Endodermal cell (in vitro differentiated cells): ENCODE results near the gene JPT2. TPM values are rescaled to one million over a fixed set of nuclear protein-coding genes. Genes with fewer than 3 reads are reported as not detected.
"Not testable (repeated sequence)": the region's sequence is repeated elsewhere in the genome, so short reads cannot be mapped to it uniquely, and the experiment has no call there.

Source experiments
- DNase-seq: peaks from one replicate; pipeline ENCODE4 v3.0.0-alpha.2; 2017
- H3K27ac ChIP-seq: 2 replicates; pipeline ENCODE4 v1.5.1; 2013; ENCODE audit warnings: mild to moderate bottlenecking, low read depth, low read length, moderate library complexity
- H3K27me3 ChIP-seq: 2 replicates; pipeline ENCODE4 v1.6.1; 2013; ENCODE audit warnings: mild to moderate bottlenecking, low read length, moderate library complexity; ENCODE audit not compliant: insufficient read depth, control insufficient read depth, poor library complexity, severe bottlenecking
- H3K36me3 ChIP-seq: 2 replicates; pipeline ENCODE4 v1.7.0; 2013; ENCODE audit warnings: mild to moderate bottlenecking, low read length, moderate library complexity; ENCODE audit not compliant: control insufficient read depth, insufficient read depth
- H3K4me1 ChIP-seq: one replicate; pipeline ENCODE4 v1.7.0; 2013; ENCODE audit warnings: low read length; ENCODE audit not compliant: control insufficient read depth, insufficient read depth
- H3K4me3 ChIP-seq: 2 replicates; pipeline ENCODE4 v1.5.1; 2013; ENCODE audit warnings: mild to moderate bottlenecking, low read length, moderate library complexity
- H3K9ac ChIP-seq: 2 replicates; pipeline ENCODE4 v1.6.1; 2013; ENCODE audit warnings: mild to moderate bottlenecking, low read length, moderate library complexity; ENCODE audit not compliant: poor library complexity, severe bottlenecking; ENCODE audit errors: extremely low read depth
- H3K9me3 ChIP-seq: 2 replicates; pipeline ENCODE4 v1.6.1; 2013; ENCODE audit warnings: mild to moderate bottlenecking, low read length, moderate library complexity; ENCODE audit not compliant: control insufficient read depth
- H3K27ac Mint-ChIP-seq: 2 replicates; pipeline ENCODE4 v1.8.0; 2020; ENCODE audit warnings: mixed read lengths
- H3K27me3 Mint-ChIP-seq: 2 replicates; pipeline ENCODE4 v1.8.0; 2021; ENCODE audit warnings: mild to moderate bottlenecking, mixed read lengths; ENCODE audit not compliant: insufficient read depth
- H3K36me3 Mint-ChIP-seq: 2 replicates; pipeline ENCODE4 v1.8.0; 2020; ENCODE audit warnings: low read depth, mixed read lengths
- H3K4me1 Mint-ChIP-seq: 2 replicates; pipeline ENCODE4 v1.8.0; 2020; ENCODE audit warnings: mixed read lengths
- H3K4me3 Mint-ChIP-seq: 2 replicates; pipeline ENCODE4 v1.8.0; 2020; ENCODE audit warnings: mild to moderate bottlenecking, moderate library complexity, mixed read lengths
- H3K9me3 Mint-ChIP-seq: 2 replicates; pipeline ENCODE4 v1.8.0; 2020; ENCODE audit warnings: mild to moderate bottlenecking, mixed read lengths
- WGBS, 2 experiments: methylation state at CpG; one replicate each; pipeline versions ENCODE4 v1.1.5 to v1.1.7; 2013; ENCODE audit warnings: missing lambda C conversion rate in 2 of 2, mixed read lengths in 1 of 2; ENCODE audit not compliant: insufficient coverage in 1 of 2, insufficient read length in 1 of 2; 5-methylcytosine and 5-hydroxymethylcytosine counted together
- total RNA-seq, 2 donors: library from RNA; stranded (reverse); fragmentation: NEBNext Ultra II Directional in 1 of 2; extraction: Animal tissue kit (Norgen Biotek cat#: 25700) in 1 of 2; gene quantifications; 2 replicates in 1 of 2; 3 replicates in 1 of 2; pipeline ENCODE4 v1.2.1, GENCODE V29; 2021
- TF ChIP-seq, protein P1 (sequence below): fragments of 200-600 bp; sonication (generic); conservative IDR thresholded peaks from 2 replicates; pipeline ENCODE4 v1.5.0; 2021; ENCODE audit warnings: antibody characterized with exemption, mild to moderate bottlenecking

JPT2 gene
- total RNA-seq, 2 donors from 2014 or later: 161 to 168 TPM

- H3K4me1 Mint-ChIP-seq: no peaks in the 10 kb centered on the region
- no peak overlapping the region for H3K4me3 Mint-ChIP-seq
- no peaks in the 10 kb centered on the region for H3K27me3 Mint-ChIP-seq
- peaks cover 40% of the 10 kb centered on the region for H3K36me3 Mint-ChIP-seq
- Histone ChIP-seq H3K27ac (no peak overlapping the region), H3K4me3 (no peak overlapping the region), H3K9me3 (peaks cover 15% of the 10 kb centered on the region), H3K36me3 (peaks cover 17% of the 10 kb centered on the region), H3K27me3 (no peaks in the 10 kb centered on the region), H3K9ac (no peak overlapping the region), H3K4me1 (no peaks in the 10 kb centered on the region)
- 95 to 100% methylated on average over 2 to 5 of the region's 7 CpGs for WGBS, 2 experiments
- no peaks in the 10 kb centered on the region for H3K9me3 Mint-ChIP-seq
- no peak overlapping the region for H3K27ac Mint-ChIP-seq
- TF ChIP-seq, protein P1, sequence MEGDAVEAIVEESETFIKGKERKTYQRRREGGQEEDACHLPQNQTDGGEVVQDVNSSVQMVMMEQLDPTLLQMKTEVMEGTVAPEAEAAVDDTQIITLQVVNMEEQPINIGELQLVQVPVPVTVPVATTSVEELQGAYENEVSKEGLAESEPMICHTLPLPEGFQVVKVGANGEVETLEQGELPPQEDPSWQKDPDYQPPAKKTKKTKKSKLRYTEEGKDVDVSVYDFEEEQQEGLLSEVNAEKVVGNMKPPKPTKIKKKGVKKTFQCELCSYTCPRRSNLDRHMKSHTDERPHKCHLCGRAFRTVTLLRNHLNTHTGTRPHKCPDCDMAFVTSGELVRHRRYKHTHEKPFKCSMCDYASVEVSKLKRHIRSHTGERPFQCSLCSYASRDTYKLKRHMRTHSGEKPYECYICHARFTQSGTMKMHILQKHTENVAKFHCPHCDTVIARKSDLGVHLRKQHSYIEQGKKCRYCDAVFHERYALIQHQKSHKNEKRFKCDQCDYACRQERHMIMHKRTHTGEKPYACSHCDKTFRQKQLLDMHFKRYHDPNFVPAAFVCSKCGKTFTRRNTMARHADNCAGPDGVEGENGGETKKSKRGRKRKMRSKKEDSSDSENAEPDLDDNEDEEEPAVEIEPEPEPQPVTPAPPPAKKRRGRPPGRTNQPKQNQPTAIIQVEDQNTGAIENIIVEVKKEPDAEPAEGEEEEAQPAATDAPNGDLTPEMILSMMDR: no peak
- no peak for DNase-seq
These were observed 53.0 kb downstream of the JPT2 start for GRCh38 chr16:1731073-1731472.

- H3K4me3 ChIP-seq: no peak overlapping the region
- Mint-ChIP-seq H3K4me1 (no peaks in the 10 kb centered on the region), H3K36me3 (peaks cover 37% of the 10 kb centered on the region), H3K4me3 (no peak overlapping the region), H3K9me3 (no peaks in the 10 kb centered on the region), H3K27ac (no peak overlapping the region), H3K27me3 (no peaks in the 10 kb centered on the region)
- no peak overlapping the region for H3K9ac ChIP-seq
- WGBS, 2 experiments: 80 to 90% methylated on average over 2 to 7 of the region's 7 CpGs
- H3K36me3 ChIP-seq: peaks cover 15% of the 10 kb centered on the region
- DNase-seq: no peak
- no peaks in the 10 kb centered on the region for H3K4me1 ChIP-seq
- TF ChIP-seq, protein P1: no peak
- H3K27ac ChIP-seq: no peak overlapping the region
- H3K9me3 ChIP-seq: peaks cover 20% of the 10 kb centered on the region
- no peaks in the 10 kb centered on the region for H3K27me3 ChIP-seq
These were observed 53.5 kb downstream of the JPT2 start for GRCh38 chr16:1731603-1732002.

DNA sequence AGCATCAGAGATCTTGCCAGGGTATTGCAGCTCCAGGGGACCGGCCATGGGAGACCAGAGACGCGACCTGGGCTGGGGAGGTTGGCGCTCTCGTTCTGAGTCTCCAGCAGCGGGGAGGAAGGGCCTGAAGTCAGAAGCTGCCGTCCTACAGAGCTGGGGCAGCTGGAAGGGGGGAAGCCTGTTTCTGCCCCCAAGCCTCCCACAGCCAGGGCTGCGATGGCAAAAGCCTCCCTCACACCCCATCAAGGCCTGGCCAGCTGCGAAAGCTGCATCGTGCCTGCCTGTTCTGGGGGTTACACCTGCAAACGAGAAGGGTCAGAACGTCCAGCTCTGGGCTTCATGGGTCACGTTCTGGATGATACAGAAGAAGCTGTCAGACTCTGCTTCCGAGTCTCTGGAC is 54.0 kb downstream of the JPT2 start:
- no peaks in the 10 kb centered on the region for H3K9me3 Mint-ChIP-seq
- no peaks in the 10 kb centered on the region for H3K27me3 Mint-ChIP-seq
- H3K27ac ChIP-seq: no peak overlapping the region
- H3K36me3 ChIP-seq: peaks cover 15% of the 10 kb centered on the region
- no peaks in the 10 kb centered on the region for H3K4me1 Mint-ChIP-seq
- no peak for DNase-seq
- H3K27me3 ChIP-seq: no peaks in the 10 kb centered on the region
- no peaks in the 10 kb centered on the region for H3K4me1 ChIP-seq
- H3K9me3 ChIP-seq: peaks cover 24% of the 10 kb centered on the region
- TF ChIP-seq, protein P1: no peak
- H3K27ac Mint-ChIP-seq: no peak overlapping the region
- no peak overlapping the region for H3K4me3 Mint-ChIP-seq
- H3K9ac ChIP-seq: no peak overlapping the region
- no peak overlapping the region for H3K4me3 ChIP-seq
- 93 to 94% methylated on average over 8 to 14 of the region's 14 CpGs for WGBS, 2 experiments
- peaks cover 34% of the 10 kb centered on the region for H3K36me3 Mint-ChIP-seq

DNA sequence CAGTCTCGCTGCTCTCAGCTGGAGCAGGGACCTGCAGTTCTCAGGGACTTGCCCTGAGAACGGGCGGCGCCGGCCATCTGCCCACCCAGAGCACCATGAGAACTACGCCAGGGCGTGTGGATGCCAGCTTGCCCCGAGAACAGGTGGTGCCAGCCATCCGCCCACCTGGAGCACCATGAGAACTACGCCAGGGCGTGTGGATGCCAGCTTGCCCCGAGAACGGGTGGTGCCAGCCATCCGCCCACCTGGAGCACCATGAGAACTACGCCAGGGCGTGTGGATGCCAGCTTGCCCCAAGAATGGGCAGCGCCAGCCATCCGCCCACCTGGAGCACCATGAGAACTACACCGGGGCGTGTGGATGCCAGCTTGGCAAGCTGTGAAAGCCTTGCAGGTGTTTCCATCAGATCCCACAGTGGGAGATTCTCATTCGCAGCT is 54.5 kb downstream of the JPT2 start:
- not testable (repeated sequence) for H3K27me3 Mint-ChIP-seq, H3K27ac ChIP-seq, H3K27me3 ChIP-seq, H3K4me1 Mint-ChIP-seq, H3K4me3 Mint-ChIP-seq, H3K27ac Mint-ChIP-seq, H3K9me3 Mint-ChIP-seq, DNase-seq, H3K9ac ChIP-seq, H3K4me1 ChIP-seq, H3K4me3 ChIP-seq
- Histone ChIP-seq H3K36me3 (peaks cover 11% of the 10 kb centered on the region), H3K9me3 (peaks cover 27% of the 10 kb centered on the region)
- H3K36me3 Mint-ChIP-seq: peaks cover 29% of the 10 kb centered on the region
- WGBS, 2 experiments: 94 to 98% methylated on average over 15 to 21 of the region's 21 CpGs
